ENCODE data around the gene GPC6. TPM values are rescaled to one million over a fixed set of nuclear protein-coding genes. Genes with fewer than 3 reads are reported as not detected.

GPC6 gene
- total and polyA plus RNA-seq, 12 donors = 0.15 to 5.4 (median 2.5) TPM

GRCh38 chr13:93965587-93965986, 739.0 kb downstream of the GPC6 start:
- Histone ChIP-seq H3K27me3 (no peaks in the 10 kb centered on the region), H3K4me3 (no peak overlapping the region), H3K9me3 (peaks cover 0 to 4% (median 0%) of the 10 kb centered on the region in 11 donors), H3K27ac (no peak overlapping the region), H3K36me3 (no peaks in the 10 kb centered on the region), H3K4me1 (no peaks in the 10 kb centered on the region)
- DNase-seq (no peak), ATAC-seq (no peak)
- intact Hi-C loops (cut with DNase I) = loop anchor here in 1 of 10 donors (5.0 kb wide), 1 partner anchor 1192 kb away; no protein-coding TSS in a partner anchor
- no peak for TF ChIP-seq CTCF (IDR thresholded peaks at IDR 0.05)
- WGBS, 2 donors = 79 to 85% methylated on average over 3 of the region's 3 CpGs

- intact Hi-C loops (cut with DNase I) = loop anchor here in 1 of 10 donors (5.0 kb wide), 1 partner anchor 1191 kb away; no protein-coding TSS in a partner anchor
- WGBS, 2 donors = 85 to 86% methylated on average over 2 of the region's 2 CpGs
- Histone ChIP-seq H3K9me3 (peaks cover 0 to 4% (median 0%) of the 10 kb centered on the region in 11 donors), H3K4me3 (no peak overlapping the region), H3K27ac (no peak overlapping the region), H3K36me3 (no peaks in the 10 kb centered on the region), H3K27me3 (no peaks in the 10 kb centered on the region), H3K4me1 (no peaks in the 10 kb centered on the region)
- TF ChIP-seq CTCF (IDR thresholded peaks at IDR 0.05) = no peak
- DNase-seq (no peak), ATAC-seq (no peak)
These were observed 739.8 kb downstream of the GPC6 start for GRCh38 chr13:93966267-93966936.

- H3K27me3 ChIP-seq = no peaks in the 10 kb centered on the region
- TF ChIP-seq CTCF (IDR thresholded peaks at IDR 0.05) = no peak
- no peaks in the 10 kb centered on the region for H3K4me1 ChIP-seq
- peaks cover 0 to 4% (median 0%) of the 10 kb centered on the region in 11 donors for H3K9me3 ChIP-seq
- no peak overlapping the region for H3K27ac ChIP-seq
- no peaks in the 10 kb centered on the region for H3K36me3 ChIP-seq
- H3K4me3 ChIP-seq = no peak overlapping the region
- WGBS, 2 donors = 58 to 96% methylated on average over 2 of the region's 2 CpGs
- DNase-seq (no peak), ATAC-seq (no peak)
- intact Hi-C loops (cut with DNase I) = loop anchor here in 1 of 10 donors (5.0 kb wide), 1 partner anchor 1190 kb away; no protein-coding TSS in a partner anchor
These were observed 740.7 kb downstream of the GPC6 start for GRCh38 chr13:93967286-93967685.

GRCh38 chr13:93975242-93975641, 748.6 kb downstream of the GPC6 start:
- no peak for DNase-seq
- intact Hi-C loops (cut with DNase I) = loop anchor here in 1 of 10 donors (5.0 kb wide), 1 partner anchor 48 kb away; no protein-coding TSS in a partner anchor
- Histone ChIP-seq H3K4me1 (no peaks in the 10 kb centered on the region), H3K36me3 (no peaks in the 10 kb centered on the region), H3K27me3 (no peaks in the 10 kb centered on the region), H3K27ac (no peak overlapping the region), H3K9me3 (peaks cover 0 to 8% (median 0%) of the 10 kb centered on the region in 11 donors), H3K4me3 (no peak overlapping the region)
- no peak for TF ChIP-seq CTCF (IDR thresholded peaks at IDR 0.05)
- WGBS, 2 donors = 83 to 90% methylated on average over 2 of the region's 2 CpGs
- no peak for ATAC-seq

Measured in heart right ventricle (tissue), 16 donors.